MCF 10A (cell line): ENCODE measurements around the gene OR51E2. TPM values are rescaled to one million over a fixed set of nuclear protein-coding genes. Genes with fewer than 3 reads are reported as not detected.

Experiments
- BruUV-seq: library from RNA; stranded (reverse); fragments of 400-500 nt; replicated peaks from 2 replicates; lab custom pipeline; 2021; lab: Mats Ljungman, UMichigan
- CTCF ChIA-PET: fragments of 300-600 bp; sonication (Branson Sonifier 250); formaldehyde crosslinking; extraction: SDS; loops from one replicate; lab custom pipeline; 2021; ENCODE audit warnings: antibody characterized with exemption, inconsistent platforms; lab: Yijun Ruan, JAX
- POLR2A ChIA-PET: fragments of 300-600, 350-650 bp; sonication (Branson Sonifier 250); formaldehyde crosslinking; extraction: SDS; loops from one replicate; lab custom pipeline; 2020; ENCODE audit warnings: antibody characterized with exemption, inconsistent platforms; lab: Yijun Ruan, JAX
- DNase-seq: peaks from one replicate; pipeline ENCODE4 v3.0.0-alpha.2; 2018; ENCODE audit not compliant: unreplicated experiment
- H3K27ac Mint-ChIP-seq: one replicate; pipeline ENCODE4 v1.8.0; 2022; ENCODE audit warnings: mild to moderate bottlenecking, low read depth, mixed read lengths; ENCODE audit not compliant: unreplicated experiment
- H3K27me3 Mint-ChIP-seq: one replicate; pipeline ENCODE4 v1.8.0; 2022; ENCODE audit warnings: mixed read lengths; ENCODE audit not compliant: insufficient read depth, unreplicated experiment
- H3K36me3 Mint-ChIP-seq: one replicate; pipeline ENCODE4 v1.8.0; 2022; ENCODE audit warnings: mild to moderate bottlenecking, moderate library complexity, mixed read lengths; ENCODE audit not compliant: insufficient read depth, unreplicated experiment
- H3K4me1 Mint-ChIP-seq: one replicate; pipeline ENCODE4 v1.8.0; 2022; ENCODE audit warnings: mixed read lengths; ENCODE audit not compliant: insufficient read depth, unreplicated experiment
- H3K4me3 Mint-ChIP-seq: one replicate; pipeline ENCODE4 v1.8.0; 2022; ENCODE audit warnings: mild to moderate bottlenecking, moderate library complexity, mixed read lengths; ENCODE audit not compliant: unreplicated experiment
- H3K9me3 Mint-ChIP-seq: one replicate; pipeline ENCODE4 v1.8.0; 2022; ENCODE audit warnings: mixed read lengths; ENCODE audit not compliant: unreplicated experiment
- intact Hi-C: fragments of 100-400 bp; cut with micrococcal nuclease; formaldehyde crosslinking; loops from 2 replicates; pipeline ENCODE4 v1.14.1; 2022
- total RNA-seq: library from RNA; stranded (reverse); gene quantifications from 2 replicates; pipeline ENCODE4 v1.2.3, GENCODE V29; 2022
- TF ChIP-seq, protein P1 (sequence below): fragments of 200-600 bp; IDR thresholded peaks from one replicate; pipeline ENCODE4 v1.8.0; 2022; ENCODE audit warnings: antibody characterized with exemption, mild to moderate bottlenecking; ENCODE audit not compliant: unreplicated experiment

OR51E2 gene
- total RNA-seq, 1 experiment from 2014 or later, result not detected

DNA sequence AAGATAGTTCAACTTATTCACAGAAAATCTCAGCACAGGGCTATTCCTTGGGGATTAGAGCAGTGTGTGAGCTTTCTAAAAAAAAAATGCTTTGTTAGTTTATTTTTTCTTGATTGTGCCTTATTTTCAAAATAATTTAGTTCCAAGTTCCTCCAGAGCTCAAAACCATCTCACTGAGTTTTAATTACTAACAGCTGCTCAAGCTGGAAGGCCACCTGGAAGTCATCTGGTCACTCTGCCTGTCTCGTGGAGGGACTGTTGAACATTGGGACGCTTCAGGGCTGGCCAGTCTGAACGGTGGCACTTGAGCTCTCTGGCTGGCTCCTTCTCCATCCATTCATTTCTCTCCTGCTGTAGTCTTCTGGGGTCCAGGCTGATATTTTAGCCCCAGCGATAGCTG lies 49.9 kb downstream of the OR51E2 start:
- TF ChIP-seq, protein P1, sequence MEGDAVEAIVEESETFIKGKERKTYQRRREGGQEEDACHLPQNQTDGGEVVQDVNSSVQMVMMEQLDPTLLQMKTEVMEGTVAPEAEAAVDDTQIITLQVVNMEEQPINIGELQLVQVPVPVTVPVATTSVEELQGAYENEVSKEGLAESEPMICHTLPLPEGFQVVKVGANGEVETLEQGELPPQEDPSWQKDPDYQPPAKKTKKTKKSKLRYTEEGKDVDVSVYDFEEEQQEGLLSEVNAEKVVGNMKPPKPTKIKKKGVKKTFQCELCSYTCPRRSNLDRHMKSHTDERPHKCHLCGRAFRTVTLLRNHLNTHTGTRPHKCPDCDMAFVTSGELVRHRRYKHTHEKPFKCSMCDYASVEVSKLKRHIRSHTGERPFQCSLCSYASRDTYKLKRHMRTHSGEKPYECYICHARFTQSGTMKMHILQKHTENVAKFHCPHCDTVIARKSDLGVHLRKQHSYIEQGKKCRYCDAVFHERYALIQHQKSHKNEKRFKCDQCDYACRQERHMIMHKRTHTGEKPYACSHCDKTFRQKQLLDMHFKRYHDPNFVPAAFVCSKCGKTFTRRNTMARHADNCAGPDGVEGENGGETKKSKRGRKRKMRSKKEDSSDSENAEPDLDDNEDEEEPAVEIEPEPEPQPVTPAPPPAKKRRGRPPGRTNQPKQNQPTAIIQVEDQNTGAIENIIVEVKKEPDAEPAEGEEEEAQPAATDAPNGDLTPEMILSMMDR, result no peak
- intact Hi-C loops, result no loop called here
- no TSS peak for BruUV-seq
- POLR2A ChIA-PET, result no interaction called here
- H3K27me3 Mint-ChIP-seq, result peaks cover 24% of the 10 kb centered on the region
- DNase-seq, result no peak
- H3K36me3 Mint-ChIP-seq, result no peaks in the 10 kb centered on the region
- peaks cover under 1% of the 10 kb centered on the region for H3K9me3 Mint-ChIP-seq
- no peak overlapping the region for H3K27ac Mint-ChIP-seq
- CTCF ChIA-PET, result interaction anchor here (0.6 to 2.2 kb wide), 4 partner anchors 11 to 356 kb away, joined by 3 to 26 read pairs (median 6); partner anchors contain the start of gene OR51D1
- H3K4me1 Mint-ChIP-seq, result no peaks in the 10 kb centered on the region
- no peak overlapping the region for H3K4me3 Mint-ChIP-seq

DNA sequence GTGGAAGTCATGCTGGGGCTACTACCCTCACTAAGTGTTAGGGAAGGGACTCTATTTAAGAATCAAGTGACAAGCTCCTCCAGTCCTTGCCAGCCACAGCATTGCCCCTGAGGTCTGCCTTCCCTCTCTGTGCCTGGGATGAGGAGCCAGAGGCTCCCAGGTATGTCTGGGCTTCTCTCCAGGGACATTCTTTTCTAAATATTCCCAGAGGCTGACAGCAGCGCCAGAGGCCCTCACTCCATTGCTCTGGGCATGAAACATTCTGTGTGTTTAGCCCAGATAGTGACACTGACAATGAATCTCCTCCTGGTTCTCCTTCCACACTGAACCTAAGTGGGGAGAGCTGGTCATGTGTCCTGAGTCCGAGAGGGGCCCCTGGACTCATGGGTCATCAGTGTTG lies 51.7 kb downstream of the OR51E2 start:
- BruUV-seq, result no TSS peak
- Mint-ChIP-seq H3K9me3 (no peaks in the 10 kb centered on the region), H3K27ac (no peak overlapping the region), H3K4me3 (no peak overlapping the region), H3K36me3 (no peaks in the 10 kb centered on the region), H3K27me3 (peaks cover 24% of the 10 kb centered on the region), H3K4me1 (no peaks in the 10 kb centered on the region)
- intact Hi-C loops, result no loop called here
- no peak for DNase-seq
- TF ChIP-seq, protein P1, result no peak
- ChIA-PET CTCF (interaction anchor here (2.0 kb wide), 1 partner anchor 9 kb away, joined by 13 read pairs; the partner anchor contains the start of gene OR51D1), POLR2A (no interaction called here)

DNA sequence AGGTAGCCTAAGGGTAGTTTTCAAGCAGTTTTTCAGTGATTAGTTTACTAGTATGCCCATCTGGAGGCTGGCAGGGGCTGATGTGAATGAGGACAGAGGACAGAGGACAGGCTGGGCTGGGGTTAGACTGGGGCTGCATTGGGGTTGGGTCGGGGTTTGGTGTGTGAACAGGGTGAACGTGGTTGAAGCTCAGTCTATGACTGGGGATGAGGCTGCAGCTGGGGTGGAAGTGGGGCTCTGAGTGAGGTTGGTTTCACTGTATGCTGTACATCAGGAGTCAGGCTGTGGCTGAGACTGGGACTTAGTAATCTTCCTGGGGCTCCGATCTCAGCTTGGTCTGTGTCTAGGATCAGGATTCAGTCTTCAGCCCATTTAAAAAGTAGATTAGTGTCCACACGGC lies 53.4 kb downstream of the OR51E2 start:
- no peak overlapping the region for H3K27ac Mint-ChIP-seq
- intact Hi-C loops, result no loop called here
- H3K9me3 Mint-ChIP-seq, result no peaks in the 10 kb centered on the region
- no TSS peak for BruUV-seq
- no peaks in the 10 kb centered on the region for H3K36me3 Mint-ChIP-seq
- H3K27me3 Mint-ChIP-seq, result peaks cover 19% of the 10 kb centered on the region
- no peaks in the 10 kb centered on the region for H3K4me1 Mint-ChIP-seq
- DNase-seq, result no peak
- ChIA-PET POLR2A (no interaction called here), CTCF (interaction anchor here (2.0 kb wide), 1 partner anchor 8 kb away, joined by 13 read pairs; the partner anchor contains the start of gene OR51D1)
- TF ChIP-seq, protein P1, result no peak
- H3K4me3 Mint-ChIP-seq, result no peak overlapping the region

DNA sequence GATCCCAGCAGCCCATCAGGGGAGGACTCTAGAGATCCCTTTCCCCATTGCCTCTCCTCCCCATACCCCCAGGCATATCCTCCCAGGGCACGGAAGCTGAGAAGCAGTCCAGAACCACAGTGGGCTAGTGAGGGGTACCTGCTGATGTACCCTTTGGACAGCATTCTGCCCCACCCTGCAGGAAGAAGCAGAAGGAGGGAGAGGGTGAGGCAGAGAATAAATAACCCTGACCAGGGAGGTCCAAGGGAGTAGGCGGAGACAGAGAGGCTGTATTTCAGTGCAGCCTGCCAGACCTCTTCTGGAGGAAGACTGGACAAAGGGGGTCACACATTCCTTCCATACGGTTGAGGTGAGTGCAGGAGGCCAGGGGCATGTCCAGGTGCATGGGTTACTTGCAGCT lies 54.0 kb downstream of the OR51E2 start, which contains the start of gene OR51E1:
TSS of gene OR51E1 (plus strand) at position 301 of the 400 bp plus-strand sequence. CDS start 8,545 bp downstream, outside the sequence.
- H3K4me1 Mint-ChIP-seq, result no peaks in the 10 kb centered on the region
- H3K27me3 Mint-ChIP-seq, result peaks cover 14% of the 10 kb centered on the region
- no peak for DNase-seq
- TF ChIP-seq, protein P1, result no peak
- ChIA-PET CTCF (no interaction called here), POLR2A (no interaction called here)
- BruUV-seq, result no TSS peak
- no peaks in the 10 kb centered on the region for H3K36me3 Mint-ChIP-seq
- H3K27ac Mint-ChIP-seq, result peak within 1 kb of the TSS; percentile 17
- H3K4me3 Mint-ChIP-seq, result no peak within 1 kb of the TSS
- no peaks in the 10 kb centered on the region for H3K9me3 Mint-ChIP-seq
- intact Hi-C loops, result no loop called here
